Activated T-cell treated with anti-CD3 and anti-CD28 coated beads, Interleukin-2, amount 50 U/mL, for 4 hours (primary cell): ENCODE measurements around the gene CTRL. TPM values are rescaled to one million over a fixed set of nuclear protein-coding genes. Genes with fewer than 3 reads are reported as not detected.

Source experiments
- ATAC-seq, 2 donors: fragments of 200-7000 bp; cut with Tn5 transposase; one replicate each; pipeline ENCODE4 v1.10.0; 2021
- DNase-seq: peaks from one replicate; pipeline ENCODE4 v3.0.0-alpha.2; 2020
- H3K27me3 Mint-ChIP-seq: one replicate; pipeline ENCODE4 v1.8.0; 2021; ENCODE audit warnings: low read depth, mixed read lengths
- H3K36me3 Mint-ChIP-seq: one replicate; pipeline ENCODE4 v1.8.0; 2022; ENCODE audit warnings: mixed read lengths; ENCODE audit not compliant: insufficient read depth
- H3K4me1 Mint-ChIP-seq: one replicate; pipeline ENCODE4 v1.8.0; 2021; ENCODE audit warnings: low read depth, mixed read lengths
- H3K4me3 Mint-ChIP-seq: one replicate; pipeline ENCODE4 v1.8.0; 2021; ENCODE audit warnings: mild to moderate bottlenecking, moderate library complexity, mixed read lengths
- H3K9me3 Mint-ChIP-seq: one replicate; pipeline ENCODE4 v1.8.0; 2021; ENCODE audit warnings: mixed read lengths
- total RNA-seq, 3 donors: library from RNA; stranded (reverse); gene quantifications; one replicate each; pipeline ENCODE4 v1.2.1, GENCODE V29; 2021

Gene CTRL
- total RNA-seq, 3 donors from 2014 or later, result 7.8 to 10.4 (median 8.8) TPM

DNA sequence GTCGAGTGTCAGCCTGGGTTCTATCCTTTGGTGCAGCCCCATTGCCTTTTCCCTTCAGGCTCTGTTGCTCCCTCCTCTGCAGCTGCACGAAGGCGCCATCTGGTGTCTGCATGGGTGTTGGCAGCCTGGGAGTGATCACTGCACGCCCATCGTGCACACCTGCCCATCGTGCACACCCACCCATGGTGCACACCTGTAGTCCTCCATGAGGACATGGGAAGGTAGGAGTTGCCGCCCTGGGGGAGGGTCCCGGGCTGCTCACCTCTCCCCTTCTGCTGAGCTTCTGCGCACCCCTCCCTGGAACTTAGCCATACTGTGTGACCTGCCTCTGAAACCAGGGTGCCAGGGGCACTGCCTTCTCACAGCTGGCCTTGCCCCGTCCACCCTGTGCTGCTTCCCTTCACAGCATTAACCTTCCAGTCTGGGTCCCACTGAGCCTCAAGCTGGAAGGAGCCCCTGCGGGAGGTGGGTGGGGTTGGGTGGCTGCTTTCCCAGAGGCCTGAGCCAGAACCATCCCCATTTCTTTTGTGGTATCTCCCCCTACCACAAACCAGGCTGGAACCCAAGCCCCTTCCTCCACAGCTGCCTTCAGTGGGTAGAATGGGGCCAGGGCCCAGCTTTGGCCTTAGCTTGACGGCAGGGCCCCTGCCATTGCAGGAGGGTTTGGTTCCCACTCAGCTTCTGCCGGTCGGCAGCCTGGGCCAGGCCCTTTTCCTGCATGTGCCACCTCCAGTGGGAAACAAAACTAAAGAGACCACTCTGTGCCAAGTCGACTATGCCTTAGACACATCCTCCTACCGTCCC is 2.9 kb downstream of the CTRL start:
- ATAC-seq (peak; percentile 84 to 88), DNase-seq (peak; percentile 74)
- Mint-ChIP-seq H3K9me3 (no peaks in the 10 kb centered on the region), H3K4me3 (no peak overlapping the region), H3K27me3 (no peaks in the 10 kb centered on the region), H3K4me1 (peaks cover 5% of the 10 kb centered on the region), H3K36me3 (peaks cover 3% of the 10 kb centered on the region)

DNA sequence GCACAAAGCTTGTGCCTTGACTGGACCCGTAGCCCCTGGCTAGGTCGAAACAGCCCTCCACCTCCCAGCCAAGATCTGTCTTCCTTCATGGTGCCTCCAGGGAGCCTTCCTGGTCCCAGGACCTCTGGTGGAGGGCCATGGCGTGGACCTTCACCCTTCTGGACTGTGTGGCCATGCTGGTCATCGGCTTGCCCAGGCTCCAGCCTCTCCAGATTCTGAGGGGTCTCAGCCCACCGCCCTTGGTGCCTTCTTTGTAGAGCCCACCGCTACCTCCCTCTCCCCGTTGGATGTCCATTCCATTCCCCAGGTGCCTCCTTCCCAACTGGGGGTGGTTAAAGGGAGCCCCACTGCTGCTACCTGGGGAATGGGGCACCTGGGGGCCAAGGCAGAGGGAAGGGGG is 3.5 kb downstream of the CTRL start:
- Mint-ChIP-seq H3K27me3 (no peaks in the 10 kb centered on the region), H3K4me3 (no peak overlapping the region), H3K36me3 (no peaks in the 10 kb centered on the region), H3K4me1 (peaks cover 6% of the 10 kb centered on the region), H3K9me3 (no peaks in the 10 kb centered on the region)
- ATAC-seq, result no peak
- no peak for DNase-seq

DNA sequence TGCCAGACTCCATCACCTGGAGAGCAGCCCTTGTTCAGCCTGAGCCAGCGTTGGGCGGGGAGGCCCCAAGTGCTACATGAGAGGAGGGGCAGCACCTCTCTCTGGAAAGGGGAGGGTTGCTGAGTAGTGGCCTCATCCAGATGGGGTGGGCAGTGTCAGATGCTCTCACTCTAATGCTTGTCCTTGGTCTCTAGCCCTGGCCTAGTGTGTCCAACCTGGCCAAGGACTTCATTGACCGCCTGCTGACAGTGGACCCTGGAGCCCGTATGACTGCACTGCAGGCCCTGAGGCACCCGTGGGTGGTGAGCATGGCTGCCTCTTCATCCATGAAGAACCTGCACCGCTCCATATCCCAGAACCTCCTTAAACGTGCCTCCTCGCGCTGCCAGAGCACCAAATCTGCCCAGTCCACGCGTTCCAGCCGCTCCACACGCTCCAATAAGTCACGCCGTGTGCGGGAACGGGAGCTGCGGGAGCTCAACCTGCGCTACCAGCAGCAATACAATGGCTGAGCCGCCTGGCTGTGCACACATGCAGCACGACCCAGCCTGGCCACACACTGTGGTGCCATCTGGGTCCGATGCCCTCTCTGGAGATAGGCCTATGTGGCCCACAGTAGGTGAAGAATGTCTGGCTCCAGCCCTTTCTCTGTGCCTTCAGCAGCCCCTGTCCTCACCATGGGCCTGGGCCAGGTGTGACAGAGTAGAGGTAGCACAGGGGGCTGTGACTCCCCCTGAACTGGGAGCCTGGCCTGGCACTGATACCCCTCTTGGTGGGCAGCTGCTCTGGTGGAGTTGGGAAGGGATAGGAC is 4.3 kb downstream of the CTRL start:
- Mint-ChIP-seq H3K27me3 (no peaks in the 10 kb centered on the region), H3K4me3 (no peak overlapping the region), H3K4me1 (peaks cover 7% of the 10 kb centered on the region), H3K9me3 (no peaks in the 10 kb centered on the region), H3K36me3 (peaks cover 2% of the 10 kb centered on the region)
- ATAC-seq (no peak), DNase-seq (no peak)

- DNase-seq (no peak), ATAC-seq (no peak)
- Mint-ChIP-seq H3K36me3 (peaks cover 4% of the 10 kb centered on the region), H3K9me3 (no peaks in the 10 kb centered on the region), H3K27me3 (no peaks in the 10 kb centered on the region), H3K4me1 (peaks cover 14% of the 10 kb centered on the region), H3K4me3 (no peak overlapping the region)
Observed at GRCh38 chr16:67926181-67926750, 5.4 kb downstream of the CTRL start.

GRCh38 chr16:67924140-67924906 is 7.3 kb downstream of the CTRL start:
- DNase-seq (no peak), ATAC-seq (no peak)
- Mint-ChIP-seq H3K4me3 (no peak overlapping the region), H3K9me3 (no peaks in the 10 kb centered on the region), H3K4me1 (peaks cover 14% of the 10 kb centered on the region), H3K27me3 (no peaks in the 10 kb centered on the region), H3K36me3 (peaks cover 4% of the 10 kb centered on the region)

- no peak overlapping the region for H3K4me3 Mint-ChIP-seq
- peaks cover 4% of the 10 kb centered on the region for H3K36me3 Mint-ChIP-seq
- H3K27me3 Mint-ChIP-seq, result no peaks in the 10 kb centered on the region
- no peaks in the 10 kb centered on the region for H3K9me3 Mint-ChIP-seq
- peaks cover 14% of the 10 kb centered on the region for H3K4me1 Mint-ChIP-seq
- ATAC-seq (no peak), DNase-seq (no peak)
Observed at GRCh38 chr16:67923414-67924116, 8.1 kb downstream of the CTRL start.

DNA sequence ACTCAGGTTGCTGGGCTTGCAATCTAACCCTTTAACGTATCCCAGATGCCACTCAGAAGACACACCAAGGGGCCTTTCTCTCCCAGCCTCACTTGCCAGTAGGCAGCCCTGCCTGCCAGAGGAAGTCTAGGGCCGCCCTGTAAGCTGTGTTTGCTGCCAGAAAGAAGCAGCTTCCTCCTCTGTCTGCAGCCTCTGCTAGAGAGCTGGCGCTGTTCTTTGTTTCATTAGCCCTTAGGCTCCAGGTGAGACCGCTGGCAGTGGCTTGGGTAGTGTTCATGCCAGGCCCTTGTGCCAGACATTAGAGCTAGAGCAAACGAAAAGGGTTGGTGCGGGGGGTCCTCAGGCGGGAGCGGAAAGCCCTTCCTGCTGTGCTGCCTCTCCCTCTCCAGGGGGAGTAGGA is 8.9 kb downstream of the CTRL start:
- Mint-ChIP-seq H3K36me3 (peaks cover 7% of the 10 kb centered on the region), H3K27me3 (no peaks in the 10 kb centered on the region), H3K9me3 (no peaks in the 10 kb centered on the region), H3K4me3 (no peak overlapping the region), H3K4me1 (peaks cover 20% of the 10 kb centered on the region)
- DNase-seq (no peak), ATAC-seq (no peak)

GRCh38 chr16:67922221-67922620 is 9.4 kb downstream of the CTRL start:
- peaks cover 25% of the 10 kb centered on the region for H3K4me1 Mint-ChIP-seq
- no peaks in the 10 kb centered on the region for H3K9me3 Mint-ChIP-seq
- no peak overlapping the region for H3K4me3 Mint-ChIP-seq
- H3K36me3 Mint-ChIP-seq, result peaks cover 7% of the 10 kb centered on the region
- ATAC-seq (no peak), DNase-seq (no peak)
- H3K27me3 Mint-ChIP-seq, result no peaks in the 10 kb centered on the region

DNA sequence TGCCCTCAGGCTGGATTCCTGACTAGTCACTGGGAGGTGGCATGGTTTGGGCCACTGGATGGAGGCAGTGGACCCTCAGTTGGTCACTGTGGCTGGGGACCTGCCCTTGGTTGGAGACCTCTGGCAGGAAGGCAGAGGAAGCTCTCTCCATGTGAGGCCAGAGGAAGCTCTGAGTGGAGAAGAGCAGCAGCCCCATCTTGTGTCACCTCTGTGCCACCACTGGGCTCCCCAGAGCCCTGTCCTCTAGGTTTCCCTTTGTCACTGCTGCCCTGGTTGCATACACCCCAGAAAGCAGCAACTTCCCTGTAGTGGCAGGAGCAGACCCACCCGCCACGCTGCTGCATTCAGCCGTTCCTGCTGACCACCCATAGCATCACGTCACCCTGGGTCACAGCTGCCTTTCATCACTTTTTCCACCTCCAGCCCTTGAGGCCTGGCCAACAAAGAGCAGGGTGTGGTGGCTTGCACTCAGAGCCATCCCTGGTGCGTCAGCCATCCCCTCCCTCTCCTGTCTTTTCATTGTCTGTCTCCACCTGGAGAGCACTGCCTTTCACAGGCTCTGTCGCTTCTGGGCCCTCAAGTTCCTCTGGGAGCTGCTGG is 11.9 kb downstream of the CTRL start:
- no peaks in the 10 kb centered on the region for H3K9me3 Mint-ChIP-seq
- ATAC-seq (no peak), DNase-seq (no peak)
- H3K4me3 Mint-ChIP-seq, result no peak overlapping the region
- H3K4me1 Mint-ChIP-seq, result peaks cover 32% of the 10 kb centered on the region
- peaks cover 14% of the 10 kb centered on the region for H3K36me3 Mint-ChIP-seq
- H3K27me3 Mint-ChIP-seq, result no peaks in the 10 kb centered on the region

GRCh38 chr16:67917852-67918236 is 13.8 kb downstream of the CTRL start:
- no peaks in the 10 kb centered on the region for H3K9me3 Mint-ChIP-seq
- peak; percentile 26 for DNase-seq

GRCh38 chr16:67917140-67917851 is 14.4 kb downstream of the CTRL start:
- H3K4me3 Mint-ChIP-seq, result no peak overlapping the region
- H3K9me3 Mint-ChIP-seq, result no peaks in the 10 kb centered on the region
- H3K27me3 Mint-ChIP-seq, result no peaks in the 10 kb centered on the region
- H3K4me1 Mint-ChIP-seq, result peaks cover 31% of the 10 kb centered on the region
- ATAC-seq (peak; percentile 2 to 23), DNase-seq (no peak)
- peaks cover 17% of the 10 kb centered on the region for H3K36me3 Mint-ChIP-seq

More at GRCh38 chr16:67917852-67918236, 13.8 kb downstream of the CTRL start:
- Mint-ChIP-seq H3K4me1 (peaks cover 32% of the 10 kb centered on the region), H3K27me3 (no peaks in the 10 kb centered on the region), H3K36me3 (peaks cover 19% of the 10 kb centered on the region), H3K4me3 (no peak overlapping the region)
- ATAC-seq, result peak; percentile 100

- no peaks in the 10 kb centered on the region for H3K9me3 Mint-ChIP-seq
- no peaks in the 10 kb centered on the region for H3K27me3 Mint-ChIP-seq
- no peak overlapping the region for H3K4me3 Mint-ChIP-seq
- peaks cover 15% of the 10 kb centered on the region for H3K36me3 Mint-ChIP-seq
- ATAC-seq (no peak), DNase-seq (no peak)
- peaks cover 24% of the 10 kb centered on the region for H3K4me1 Mint-ChIP-seq
Observed at GRCh38 chr16:67915831-67916723, 15.6 kb downstream of the CTRL start.
